AG04450 (cell line): Measurements from ENCODE around the gene LAMC1. TPM values are rescaled to one million over a fixed set of nuclear protein-coding genes. Genes with fewer than 3 reads are reported as not detected.

Source experiments
- CTCF ChIA-PET: fragments of 300-600, 350-600 bp; formaldehyde crosslinking; extraction: SDS; loops from one replicate; lab custom pipeline; 2022; ENCODE audit warnings: antibody characterized with exemption, inconsistent platforms; lab: Charles Lee
- POLR2A ChIA-PET: fragments of 350-600 bp; formaldehyde crosslinking; extraction: SDS; loops from one replicate; lab custom pipeline; 2021; ENCODE audit warnings: antibody characterized with exemption, inconsistent platforms; lab: Yijun Ruan, JAX
- DNase-seq: peaks from one replicate; pipeline ENCODE4 v3.0.0-alpha.2; 2011; ENCODE audit warnings: low read depth, low spot score
- H3K27ac ChIP-seq: one replicate; pipeline ENCODE4 v1.5.1; 2012; ENCODE audit warnings: low read depth, low read length, control low read depth
- H3K27me3 ChIP-seq: one replicate; pipeline ENCODE4 v1.6.0; 2012; ENCODE audit warnings: low read length; ENCODE audit not compliant: control insufficient read depth, insufficient read depth
- H3K4me3 ChIP-seq: 2 replicates; pipeline ENCODE4 v1.5.1; 2011; ENCODE audit warnings: mild to moderate bottlenecking, low read depth, low read length, control low read depth
- H3K9me3 ChIP-seq: 2 replicates; pipeline ENCODE4 v1.5.1; 2012; ENCODE audit warnings: low read length; ENCODE audit not compliant: control insufficient read depth, insufficient read depth
- polyA plus RNA-seq: library from polyadenylated mRNA; depleted of rRNA; stranded (reverse); fragments of >200 nt; gene quantifications from 2 replicates; pipeline ENCODE4 v1.2.3, GENCODE V29; 2011
- TF ChIP-seq, protein P1 (sequence below): IDR thresholded peaks from 2 replicates; pipeline ENCODE4 v1.5.1; 2011; ENCODE audit warnings: low read depth, low read length, control low read depth, inconsistent platforms

LAMC1 gene
- polyA plus RNA-seq, 1 experiment = 348 TPM

DNA sequence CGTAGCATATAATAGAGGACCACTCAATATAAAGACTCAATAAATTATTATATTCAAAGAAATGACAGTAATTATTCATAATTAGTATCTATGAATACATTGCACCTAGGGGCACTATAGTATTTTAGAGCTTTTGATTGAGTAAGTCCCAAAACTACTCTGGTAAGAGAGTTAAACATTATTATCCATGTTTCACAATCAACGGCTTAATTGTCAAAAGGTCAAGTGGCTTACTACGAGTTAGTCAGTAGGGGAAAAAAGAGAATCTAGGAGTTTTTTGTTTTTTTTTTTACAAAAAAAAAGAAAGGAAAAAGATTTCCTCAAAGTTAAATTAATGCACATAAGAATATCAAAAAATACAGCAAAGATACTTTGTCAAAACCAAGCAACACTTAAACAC lies 20.4 kb upstream of the LAMC1 start:
- H3K27ac ChIP-seq = no peak overlapping the region
- DNase-seq = no peak

DNA sequence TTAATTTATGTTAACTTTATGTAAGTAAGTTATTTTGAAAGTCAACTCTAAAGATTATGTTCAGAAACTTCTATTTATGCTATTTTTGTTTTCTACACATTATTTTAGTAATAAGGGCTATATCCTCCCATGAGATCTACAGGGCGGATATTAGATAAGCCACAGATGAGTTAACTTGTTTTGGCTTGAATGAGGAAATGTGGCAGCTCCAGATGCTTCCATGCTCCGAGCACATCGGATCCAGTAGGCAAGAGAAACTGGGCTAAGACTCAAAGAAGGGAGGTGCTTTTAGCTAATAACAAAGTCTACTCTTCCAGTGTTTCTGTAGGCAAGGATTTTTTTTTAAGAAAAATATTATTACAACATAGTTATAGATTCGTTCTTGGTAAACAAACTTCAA lies 20.0 kb upstream of the LAMC1 start:
- DNase-seq = no peak
- POLR2A ChIA-PET = no interaction called here
- H3K27me3 ChIP-seq = no peaks in the 10 kb centered on the region
- no peaks in the 10 kb centered on the region for H3K9me3 ChIP-seq
- CTCF ChIA-PET = interaction anchor here (0.6 to 1.5 kb wide), 3 partner anchors 14 to 232 kb away, joined by 3 to 5 read pairs (median 4); no protein-coding TSS in a partner anchor
- TF ChIP-seq, protein P1, sequence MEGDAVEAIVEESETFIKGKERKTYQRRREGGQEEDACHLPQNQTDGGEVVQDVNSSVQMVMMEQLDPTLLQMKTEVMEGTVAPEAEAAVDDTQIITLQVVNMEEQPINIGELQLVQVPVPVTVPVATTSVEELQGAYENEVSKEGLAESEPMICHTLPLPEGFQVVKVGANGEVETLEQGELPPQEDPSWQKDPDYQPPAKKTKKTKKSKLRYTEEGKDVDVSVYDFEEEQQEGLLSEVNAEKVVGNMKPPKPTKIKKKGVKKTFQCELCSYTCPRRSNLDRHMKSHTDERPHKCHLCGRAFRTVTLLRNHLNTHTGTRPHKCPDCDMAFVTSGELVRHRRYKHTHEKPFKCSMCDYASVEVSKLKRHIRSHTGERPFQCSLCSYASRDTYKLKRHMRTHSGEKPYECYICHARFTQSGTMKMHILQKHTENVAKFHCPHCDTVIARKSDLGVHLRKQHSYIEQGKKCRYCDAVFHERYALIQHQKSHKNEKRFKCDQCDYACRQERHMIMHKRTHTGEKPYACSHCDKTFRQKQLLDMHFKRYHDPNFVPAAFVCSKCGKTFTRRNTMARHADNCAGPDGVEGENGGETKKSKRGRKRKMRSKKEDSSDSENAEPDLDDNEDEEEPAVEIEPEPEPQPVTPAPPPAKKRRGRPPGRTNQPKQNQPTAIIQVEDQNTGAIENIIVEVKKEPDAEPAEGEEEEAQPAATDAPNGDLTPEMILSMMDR = no peak
- H3K4me3 ChIP-seq = no peak overlapping the region
- H3K27ac ChIP-seq = no peak overlapping the region

More for the DNA sequence above, 20.4 kb upstream of the LAMC1 start:
- TF ChIP-seq, protein P1 = no peak
- Histone ChIP-seq H3K9me3 (no peaks in the 10 kb centered on the region), H3K4me3 (no peak overlapping the region), H3K27me3 (no peaks in the 10 kb centered on the region)
- ChIA-PET POLR2A (interaction anchor here (0.7 kb wide), 1 partner anchor 9 kb away, joined by 5 read pairs; no protein-coding TSS in a partner anchor), CTCF (interaction anchor here (1.5 kb wide), 1 partner anchor 40 kb away, joined by 5 read pairs; no protein-coding TSS in a partner anchor)

DNA sequence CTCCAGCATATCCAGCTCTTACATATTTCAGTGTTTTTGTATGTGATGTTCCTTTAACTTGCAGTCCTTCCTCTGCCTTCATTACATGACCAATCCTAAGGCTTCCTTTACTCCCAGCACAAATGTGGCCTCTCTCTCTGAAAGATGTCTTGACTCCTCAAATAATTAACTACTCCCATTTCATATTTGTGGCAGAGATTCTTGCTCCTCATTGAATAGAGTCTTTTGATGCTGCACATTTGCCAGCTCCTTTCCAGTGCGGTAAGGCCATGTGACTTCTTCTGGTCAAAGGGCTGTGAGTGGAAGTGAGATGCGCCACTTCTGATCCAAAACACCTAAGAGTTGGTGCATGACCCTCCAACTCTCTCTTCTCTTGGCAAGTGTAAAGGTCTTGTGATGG lies 19.1 kb upstream of the LAMC1 start:
- ChIA-PET CTCF (interaction anchor here (0.6 to 1.5 kb wide), 3 partner anchors 41 to 509 kb away, joined by 3 to 7 read pairs (median 5); no protein-coding TSS in a partner anchor), POLR2A (no interaction called here)
- H3K9me3 ChIP-seq = no peaks in the 10 kb centered on the region
- no peak overlapping the region for H3K27ac ChIP-seq
- H3K27me3 ChIP-seq = no peaks in the 10 kb centered on the region
- TF ChIP-seq, protein P1 = no peak
- no peak overlapping the region for H3K4me3 ChIP-seq
- DNase-seq = no peak

DNA sequence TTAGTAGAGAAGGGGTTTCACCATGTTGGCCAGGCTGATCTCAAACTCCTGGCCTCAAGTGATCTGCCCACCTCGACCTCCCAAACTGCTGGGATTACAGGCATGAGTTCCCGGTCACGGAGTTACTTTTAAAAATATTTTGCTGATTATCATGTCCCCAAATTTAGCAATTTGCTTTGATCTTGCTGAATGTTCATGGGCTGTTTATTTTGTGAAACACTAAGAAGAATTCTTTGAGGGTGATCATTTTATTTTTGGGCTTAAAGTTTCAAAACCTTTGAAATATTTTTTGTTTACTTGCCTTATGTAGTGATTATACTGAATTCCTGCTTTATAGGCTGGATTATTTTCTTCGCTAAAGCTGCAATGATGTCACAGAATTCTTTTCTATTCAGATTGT lies 11.4 kb upstream of the LAMC1 start:
- H3K9me3 ChIP-seq = no peaks in the 10 kb centered on the region
- POLR2A ChIA-PET = no interaction called here
- no peaks in the 10 kb centered on the region for H3K27me3 ChIP-seq
- TF ChIP-seq, protein P1 = no peak
- CTCF ChIA-PET = no interaction called here
- H3K27ac ChIP-seq = no peak overlapping the region
- DNase-seq = no peak
- no peak overlapping the region for H3K4me3 ChIP-seq

DNA sequence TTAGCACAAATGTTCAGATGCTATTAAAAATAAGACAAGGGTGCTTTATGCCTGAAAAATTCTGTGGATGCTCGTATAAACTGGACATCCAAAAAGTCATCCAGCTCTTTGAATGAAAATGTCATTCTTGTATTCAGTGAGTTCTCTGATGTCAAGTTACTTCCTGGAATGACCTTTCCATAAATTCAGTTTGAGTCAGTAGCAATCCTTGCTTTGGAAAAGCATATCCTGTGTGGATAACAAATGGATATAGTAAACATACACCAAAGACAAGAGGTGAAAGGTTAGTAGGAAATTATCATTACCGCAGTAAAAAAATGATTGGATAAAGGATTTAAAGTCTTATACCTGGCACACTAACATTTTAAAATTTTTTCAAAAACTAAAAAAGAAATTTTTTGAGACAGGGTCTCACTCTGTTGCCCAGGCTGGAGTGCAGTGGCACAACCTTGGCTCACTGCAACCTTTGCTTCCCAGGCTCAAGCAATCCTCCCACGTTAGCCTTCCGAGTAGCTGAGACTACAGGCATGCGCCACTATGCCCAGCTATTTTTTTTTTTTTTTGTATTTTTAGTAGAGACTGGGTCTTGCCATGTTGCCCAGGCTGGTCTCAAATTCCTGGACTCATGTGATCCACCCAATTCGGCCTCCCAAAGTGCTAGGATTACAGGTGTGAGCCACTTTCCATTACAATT lies 10.8 kb upstream of the LAMC1 start:
- Histone ChIP-seq H3K4me3 (no peak overlapping the region), H3K27me3 (no peaks in the 10 kb centered on the region), H3K9me3 (no peaks in the 10 kb centered on the region), H3K27ac (no peak overlapping the region)
- DNase-seq = no peak
- POLR2A ChIA-PET = interaction anchor here (0.6 kb wide), 1 partner anchor 81 kb away, joined by 3 read pairs; no protein-coding TSS in a partner anchor
- CTCF ChIA-PET = no interaction called here
- TF ChIP-seq, protein P1 = no peak
